ENCODE results near the gene XIRP1. TPM values are rescaled to one million over a fixed set of nuclear protein-coding genes. Genes with fewer than 3 reads are reported as not detected.

XIRP1 gene
- total and polyA plus RNA-seq, 2 of the 13 experiments (the other 11 are each of a cell fraction or from before 2014, with no cell fraction given) = not detected

GRCh38 chr3:39220407-39221140 lies 28.2 kb upstream of the XIRP1 start:
- Histone ChIP-seq H3K27ac (ENCODE audit: extremely low read length, insufficient read depth, low read length) (no peak overlapping the region), H3K4me1 (ENCODE audit: insufficient read depth, low read length) (no peaks in the 10 kb centered on the region), H3K9ac (ENCODE audit: insufficient read depth, low read depth, low read length) (no peak overlapping the region), H3K4me2 (ENCODE audit: low read depth, low read length) (no peak overlapping the region), H3K79me2 (ENCODE audit: insufficient read depth, low read length) (no peaks in the 10 kb centered on the region), H3K36me3 (replicated peaks in 1 of 2; ENCODE audit: control insufficient read depth in 1 of 2, insufficient read depth in 2 of 2, low read length in 2 of 2) (no peaks in the 10 kb centered on the region), H3K9me3 (ENCODE audit: low read length) (no peaks in the 10 kb centered on the region), H2AFZ (ENCODE audit: low read length) (no peak overlapping the region), H3K4me3 (replicated peaks in 1 of 3; ENCODE audit: insufficient read depth in 1 of 3, low read depth in 2 of 3, low read length in 3 of 3) (no peak overlapping the region), H4K20me1 (ENCODE audit: insufficient read depth, low read length) (no peaks in the 10 kb centered on the region), H3K27me3 (ENCODE audit: control insufficient read depth in 1 of 2, insufficient read depth in 2 of 2, low read length in 2 of 2) (no peaks in the 10 kb centered on the region; a peak in 1 of 5 replicates)
- intact Hi-C loops (cut with micrococcal nuclease; ENCODE audit: unreplicated experiment) = no loop called here
- ATAC-seq (no peak), DNase-seq (ENCODE audit: low spot score) (no peak), FAIRE-seq (no peak)
- in situ Hi-C loops (cut with HindIII; ENCODE audit: extremely low pct_ligation_motif_present, low pct_unique_long_range_greater_than_20kb) = no loop called here
- ChIA-PET POLR2A (no interaction called here), CTCF (ENCODE audit: low intra/inter-chr PET ratio, low total read pairs) (no interaction called here)
- BruUV-seq (replicated peaks) = no TSS peak
- WGBS (ENCODE audit: low lambda C conversion rate) = 3% methylated on average over 6 of the region's 6 CpGs
- TF ChIP-seq MYC (CRISPR knock-in tag; IDR thresholded peaks at IDR 0.05; ENCODE audit: borderline replicate concordance) = no peak
- no peak for TF ChIP-seq ZNF670 (CRISPR knock-in tag; IDR thresholded peaks at IDR 0.05; ENCODE audit: borderline replicate concordance)
- TF ChIP-seq EED (CRISPR knock-in tag; IDR thresholded peaks at IDR 0.05) = no peak
- TF ChIP-seq LRRFIP1 (CRISPR knock-in tag; conservative IDR thresholded peaks at IDR 0.05) = no peak
- no peak for TF ChIP-seq IRF9 (CRISPR knock-in tag; IDR thresholded peaks at IDR 0.05; ENCODE audit: borderline replicate concordance)
- no peak for TF ChIP-seq ZNF768 (CRISPR knock-in tag; IDR thresholded peaks at IDR 0.05)
- no peak for TF ChIP-seq ESRRA (CRISPR knock-in tag; IDR thresholded peaks at IDR 0.05; ENCODE audit: low read depth)
- no peak for TF ChIP-seq ZNF678 (CRISPR knock-in tag; IDR thresholded peaks at IDR 0.05)
- TF ChIP-seq ZNF207 (IDR thresholded peaks at IDR 0.05; ENCODE audit: borderline replicate concordance) = no peak
- TF ChIP-seq CREB3 (CRISPR knock-in tag; IDR thresholded peaks at IDR 0.05) = no peak
- TF ChIP-seq GATAD1 (CRISPR knock-in tag; IDR thresholded peaks at IDR 0.05) = no peak
- TF ChIP-seq NR2F2 (IDR thresholded peaks at IDR 0.05; ENCODE audit: borderline replicate concordance, low read depth) = no peak
- no peak for TF ChIP-seq REL (CRISPR knock-in tag; conservative IDR thresholded peaks at IDR 0.05)
- no peak for TF ChIP-seq TOE1 (CRISPR knock-in tag; IDR thresholded peaks at IDR 0.05)
- TF ChIP-seq ZNF766 (CRISPR knock-in tag; IDR thresholded peaks at IDR 0.05; ENCODE audit: borderline replicate concordance) = no peak
